Measurements from ENCODE around the gene UBAP2L.

The UBAP2L gene

GRCh38 chr1:154220071-154220969, at the start of gene UBAP2L:
Gene UBAP2L, plus strand, starts transcription at chr1:154220955. Its CDS starts 4,169 bp downstream, at chr1:154225124.
- peak; percentile 98 for DNase-seq (ENCODE audit: low read depth)

GRCh38 chr1:154171223-154171583, 49.6 kb upstream of the UBAP2L start:
- no peak for DNase-seq (ENCODE audit: low read depth)

GRCh38 chr1:154171880-154172279, 48.9 kb upstream of the UBAP2L start:
- no peak for DNase-seq (ENCODE audit: low read depth)

GRCh38 chr1:154174654-154175053, 46.1 kb upstream of the UBAP2L start:
- no peak for DNase-seq (ENCODE audit: low read depth)

GRCh38 chr1:154176337-154176736, 44.4 kb upstream of the UBAP2L start:
- no peak for DNase-seq (ENCODE audit: low read depth)

GRCh38 chr1:154178013-154178412, 42.7 kb upstream of the UBAP2L start:
- no peak for DNase-seq (ENCODE audit: low read depth)

DNA sequence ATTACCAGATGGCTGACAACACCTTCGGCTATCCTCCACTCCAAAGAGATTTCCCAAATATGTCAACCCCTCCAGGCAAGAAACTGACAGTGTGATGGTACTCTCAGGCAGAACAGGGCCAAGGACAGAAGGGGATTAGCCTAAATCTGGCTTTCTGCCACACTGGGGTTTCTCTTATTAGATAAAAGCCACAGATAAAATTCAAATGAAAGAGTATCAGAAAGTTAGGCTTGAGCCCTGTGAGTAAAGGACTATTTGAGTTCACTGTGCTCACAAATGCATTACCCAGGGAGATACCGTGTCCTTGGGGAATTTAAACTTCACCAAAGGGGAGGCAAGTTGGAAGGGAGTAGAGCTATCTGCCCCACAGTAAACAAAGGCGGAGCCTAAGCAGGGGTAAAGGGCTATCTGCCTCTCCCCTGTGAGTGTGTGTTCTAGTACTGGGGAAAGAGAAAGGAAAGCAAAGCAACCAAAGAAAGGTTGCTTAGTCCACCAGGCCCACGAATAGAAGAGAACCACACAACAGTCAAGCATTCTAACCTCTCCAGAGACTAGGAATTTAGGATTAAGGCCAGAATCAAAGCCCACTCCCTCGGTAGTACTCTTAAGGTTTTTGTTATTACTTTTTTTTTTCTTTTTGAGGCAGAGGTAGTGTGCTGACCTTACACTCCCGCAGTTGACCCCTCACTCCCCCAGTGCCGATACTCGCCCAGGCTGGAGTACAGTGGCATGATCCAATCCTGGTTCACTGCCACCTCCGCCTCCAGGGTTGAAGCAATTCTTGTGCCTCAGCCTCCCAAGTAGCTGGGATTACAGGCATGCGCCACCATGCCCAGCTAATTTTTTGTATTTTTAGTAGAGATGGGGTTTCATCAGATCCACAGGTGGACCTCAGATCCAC, 41.6 kb upstream of the UBAP2L start:
- DNase-seq (ENCODE audit: low read depth) = no peak

GRCh38 chr1:154179946-154180687, 40.6 kb upstream of the UBAP2L start:
- no peak for DNase-seq (ENCODE audit: low read depth)

DNA sequence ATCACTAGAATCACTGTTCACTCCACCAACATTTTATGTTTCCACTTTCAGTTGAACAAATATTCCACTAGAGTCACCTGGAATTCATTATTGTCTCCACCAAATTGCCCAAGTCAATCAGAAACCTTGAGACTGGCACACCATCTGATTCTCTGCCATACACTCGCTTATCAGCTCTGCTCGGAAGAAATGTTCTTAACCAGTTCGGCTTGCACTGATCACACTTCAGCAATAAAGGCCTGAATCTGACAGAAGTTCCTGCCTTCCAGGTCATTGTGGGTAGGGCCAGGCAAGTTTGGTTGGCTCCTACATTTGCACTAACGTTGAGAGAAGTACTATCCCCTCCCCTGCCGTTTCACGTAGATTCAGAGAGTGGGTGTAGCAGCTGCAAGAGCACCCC, 38.8 kb upstream of the UBAP2L start:
- DNase-seq (ENCODE audit: low read depth) = no peak

DNA sequence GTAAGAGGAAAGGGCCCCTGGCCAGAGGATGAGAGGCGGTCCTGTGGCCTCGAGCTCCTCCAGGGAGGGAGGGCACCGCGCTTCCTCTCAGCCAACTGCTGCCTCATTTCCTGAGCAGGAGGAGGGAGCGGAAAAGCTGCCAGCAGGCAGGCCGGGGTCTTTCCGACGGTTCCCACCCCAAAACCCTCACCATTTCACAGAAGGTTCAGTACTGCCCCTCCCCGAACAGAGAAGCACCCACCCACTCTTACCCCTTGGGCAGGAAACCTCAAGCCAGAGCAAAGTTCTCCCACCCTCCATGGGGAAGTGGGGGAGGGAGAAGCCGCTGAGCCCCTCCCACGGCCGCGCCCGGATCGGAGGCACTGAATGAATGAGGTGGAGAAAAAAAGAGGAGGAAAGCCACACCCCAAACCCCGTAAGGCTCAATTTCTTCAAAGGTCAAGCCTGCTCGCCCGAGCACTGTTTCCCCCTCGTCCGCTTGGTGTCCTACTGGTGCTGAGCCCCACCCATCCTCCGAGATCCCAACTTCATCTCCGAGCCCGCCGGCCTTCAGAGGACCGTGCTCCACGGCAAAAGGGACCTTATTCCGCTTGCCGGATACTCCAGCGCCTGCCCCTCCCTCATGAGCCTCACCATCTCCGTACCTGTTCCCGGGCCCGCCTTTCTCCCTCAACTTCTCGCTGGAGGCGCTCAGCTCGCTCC, 38.3 kb upstream of the UBAP2L start:
- peak; percentile 41 for DNase-seq (ENCODE audit: low read depth)

DNA sequence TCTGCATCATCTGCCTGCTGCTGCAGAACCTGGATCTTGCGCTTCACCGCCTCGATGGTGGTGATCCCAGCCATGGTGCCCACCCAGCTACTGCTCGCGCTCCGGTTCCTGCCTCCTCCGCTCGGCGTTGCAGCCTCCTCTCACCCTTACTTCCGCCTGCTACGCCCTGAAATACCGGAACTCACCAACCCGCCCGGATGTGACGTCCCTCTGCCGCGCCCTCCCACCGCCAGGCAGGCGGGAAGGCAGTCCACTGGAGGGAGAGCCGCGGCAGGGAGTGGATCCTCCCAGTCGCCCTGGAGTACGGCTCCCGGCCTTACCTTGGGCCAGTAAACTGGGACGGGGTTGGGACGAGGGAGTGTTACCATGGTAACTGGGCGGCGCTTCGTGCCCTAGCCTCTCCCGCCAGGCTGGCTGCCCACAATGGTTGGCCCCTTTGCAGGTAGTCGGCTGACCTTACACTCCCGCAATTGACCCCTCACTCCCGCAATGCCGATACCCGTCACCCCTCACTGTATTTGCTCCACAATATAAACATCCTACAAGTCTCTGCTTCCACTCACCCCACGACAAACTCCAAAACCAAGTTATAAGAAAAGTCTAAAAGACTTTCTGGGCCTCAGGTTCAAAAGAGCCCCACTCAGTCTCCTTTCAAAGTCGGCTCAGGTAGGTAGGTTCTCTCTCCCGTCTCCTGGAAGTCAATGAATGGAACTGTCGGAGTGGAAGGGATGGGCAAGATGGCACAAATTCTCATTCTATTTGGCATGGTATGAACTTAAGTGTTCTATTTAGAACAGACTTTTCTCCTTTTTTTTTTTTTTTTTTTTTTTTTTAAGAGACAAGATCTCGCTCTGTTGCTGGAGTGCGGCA, 37.5 kb upstream of the UBAP2L start:
- DNase-seq (ENCODE audit: low read depth) = peak; percentile 89

- DNase-seq (ENCODE audit: low read depth) = peak; percentile 28
These were observed 34.6 kb upstream of the UBAP2L start for GRCh38 chr1:154186177-154186576.

GRCh38 chr1:154186852-154187501, 33.8 kb upstream of the UBAP2L start:
- no peak for DNase-seq (ENCODE audit: low read depth)

DNA sequence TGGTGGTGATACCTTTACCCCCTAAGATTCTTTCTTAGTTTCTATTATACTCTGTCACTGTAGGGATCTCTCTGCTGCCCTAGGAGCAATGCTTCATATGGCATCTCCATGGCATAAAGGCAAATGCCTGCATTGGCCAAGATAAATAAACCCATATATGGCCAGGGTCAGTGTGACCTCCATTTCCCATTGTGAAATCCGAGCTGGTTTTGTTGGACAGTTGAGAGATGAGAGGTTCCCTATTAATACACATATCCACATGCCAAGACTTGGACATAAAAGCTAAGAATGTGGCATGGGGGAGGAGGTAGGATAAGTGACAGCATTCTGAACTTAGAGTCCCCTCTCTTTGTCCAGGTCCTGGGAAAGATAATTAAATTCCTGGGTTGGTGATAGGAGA, 30.2 kb upstream of the UBAP2L start:
- no peak for DNase-seq (ENCODE audit: low read depth)

DNA sequence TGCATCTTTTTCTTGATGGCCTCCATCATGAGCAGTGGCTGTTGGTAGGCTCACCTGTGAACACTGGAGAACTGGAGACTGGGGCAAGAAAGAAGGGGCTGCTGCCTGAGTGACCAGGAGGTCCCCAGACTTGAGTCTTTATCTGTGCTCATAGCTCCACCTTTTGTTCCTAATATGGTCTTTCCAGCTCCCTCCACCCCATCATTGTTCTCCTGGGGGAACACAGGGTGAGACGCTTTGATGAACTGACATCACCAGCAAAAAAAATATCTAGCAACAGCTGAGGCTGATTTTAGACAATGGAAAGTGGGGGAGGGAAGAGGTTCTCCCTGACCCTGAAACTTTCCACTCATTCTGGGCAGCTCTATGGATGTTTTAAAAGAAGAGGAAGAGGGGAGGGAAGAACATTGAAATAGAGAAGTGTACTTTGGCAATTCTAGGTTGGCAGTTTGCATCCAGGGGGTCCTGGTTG, 28.7 kb upstream of the UBAP2L start, which contains the start of gene TPM3:
Gene TPM3 (minus strand): TSS at position 111 of the 472 bp plus-strand sequence. CDS start 82 bp downstream, at position 29.
- DNase-seq (ENCODE audit: low read depth) = no peak

DNA sequence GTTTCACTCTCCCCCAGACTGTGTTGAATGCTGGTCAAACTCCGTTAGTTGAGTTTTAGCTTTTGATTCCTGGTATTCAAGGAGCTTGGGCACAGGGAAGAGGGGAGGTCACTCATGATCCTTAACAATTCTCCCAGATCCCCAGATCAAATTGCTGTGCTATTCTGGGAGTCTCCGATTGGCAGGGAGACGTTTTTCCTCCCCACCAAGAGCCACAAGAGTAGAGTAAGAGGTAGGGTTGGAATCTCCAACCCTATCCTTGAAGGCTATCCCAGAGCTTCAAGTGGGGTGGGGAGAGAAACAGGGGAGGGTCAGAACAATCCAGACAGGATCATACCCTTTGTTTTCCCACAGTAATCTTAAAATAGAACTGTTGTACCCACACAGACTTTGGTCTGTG, 28.3 kb upstream of the UBAP2L start:
- no peak for DNase-seq (ENCODE audit: low read depth)

DNA sequence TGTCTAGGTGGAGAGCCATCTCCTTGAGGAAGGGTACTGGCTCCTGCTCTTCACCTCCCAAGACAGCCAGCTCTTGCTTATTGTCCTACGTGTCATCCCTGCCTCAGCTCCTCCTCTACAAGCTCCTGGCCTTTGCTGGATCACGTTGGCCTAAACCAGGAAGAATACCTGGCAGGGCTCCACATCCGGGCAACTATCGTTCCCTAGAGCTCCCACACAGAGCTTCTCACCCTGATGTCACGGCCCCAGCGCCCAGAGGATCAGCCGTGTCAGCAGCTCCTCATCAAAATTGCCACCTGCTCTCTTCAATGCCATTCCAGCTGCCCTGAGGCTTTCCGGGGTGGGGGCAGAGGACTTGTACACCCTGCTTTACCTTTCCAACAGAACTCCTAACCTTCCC, 26.9 kb upstream of the UBAP2L start:
- no peak for DNase-seq (ENCODE audit: low read depth)

- DNase-seq (ENCODE audit: low read depth) = peak; percentile 20
These were observed 21.8 kb upstream of the UBAP2L start for GRCh38 chr1:154198756-154199562.

GRCh38 chr1:154199563-154199879, 21.2 kb upstream of the UBAP2L start:
- no peak for DNase-seq (ENCODE audit: low read depth)

Data from stimulated activated CD8-positive, alpha-beta memory T cell treated with anti-CD3 and anti-CD28 coated beads, Interleukin-12 subunit alpha, Interleukin-12 subunit beta, amount 100 ng/mL, for 1 hour (primary cell).